KOPT-K1 (cell line): Measurements from ENCODE around the gene SERP1.
A peak's percentile ranks its signal among the peaks of the same experiment; 100 is the strongest.

Experiments
- H3K27ac ChIP-seq: fragments of 200-600 bp; sonication (generic); 2 replicates; pipeline ENCODE4 v1.5.1; 2016; ENCODE audit warnings: antibody characterized with exemption, mild to moderate bottlenecking, low read depth, low read length; ENCODE audit not compliant: poor library complexity, severe bottlenecking
- H3K36me3 ChIP-seq: fragments of 200-600 bp; sonication (generic); 2 replicates; pipeline ENCODE4 v1.5.1; 2017; ENCODE audit warnings: antibody characterized with exemption, mild to moderate bottlenecking, low read length, moderate library complexity; ENCODE audit not compliant: insufficient read depth
- H3K9me3 ChIP-seq: fragments of 200-600 bp; sonication (generic); 2 replicates; pipeline ENCODE4 v1.5.1; 2017; ENCODE audit warnings: antibody characterized with exemption, low read length, mild to moderate bottlenecking; ENCODE audit not compliant: insufficient read depth, poor library complexity, severe bottlenecking

SERP1 gene

GRCh38 chr3:150546226-150547044 lies at the start of gene SERP1, which contains the start of gene EIF2A:
Gene SERP1, minus strand, starts transcription at chr3:150546496. Its CDS starts 361 bp downstream, at chr3:150546135.
Gene EIF2A, plus strand, starts transcription at chr3:150546787. Its CDS starts 16 bp downstream, at chr3:150546803.
- Histone ChIP-seq H3K27ac (peak within 1 kb of the TSS; percentile 92), H3K36me3 (peaks cover 57% of the 10 kb centered on the region), H3K9me3 (no peaks in the 10 kb centered on the region)

- H3K36me3 ChIP-seq = no peaks in the 10 kb centered on the region
- no peaks in the 10 kb centered on the region for H3K9me3 ChIP-seq
- no peak overlapping the region for H3K27ac ChIP-seq
These were observed 47.9 kb upstream of the SERP1 start for GRCh38 chr3:150594150-150594549.

- Histone ChIP-seq H3K36me3 (peaks cover 23% of the 10 kb centered on the region), H3K9me3 (no peaks in the 10 kb centered on the region), H3K27ac (peak overlapping the region; percentile 77)
These were observed 43.5 kb upstream of the SERP1 start for GRCh38 chr3:150589759-150590158.

- H3K36me3 ChIP-seq = peaks cover 38% of the 10 kb centered on the region
- H3K9me3 ChIP-seq = no peaks in the 10 kb centered on the region
- peak overlapping the region; percentile 77 for H3K27ac ChIP-seq
These were observed 41.9 kb upstream of the SERP1 start for GRCh38 chr3:150588027-150588830.

GRCh38 chr3:150583028-150583427 lies 36.7 kb upstream of the SERP1 start:
- no peaks in the 10 kb centered on the region for H3K9me3 ChIP-seq
- no peak overlapping the region for H3K27ac ChIP-seq
- H3K36me3 ChIP-seq = peaks cover 87% of the 10 kb centered on the region

- H3K27ac ChIP-seq = no peak overlapping the region
- H3K9me3 ChIP-seq = no peaks in the 10 kb centered on the region
- peaks cover 91% of the 10 kb centered on the region for H3K36me3 ChIP-seq
These were observed 36.3 kb upstream of the SERP1 start for GRCh38 chr3:150582620-150583019.

GRCh38 chr3:150581174-150581573 lies 34.9 kb upstream of the SERP1 start:
- no peak overlapping the region for H3K27ac ChIP-seq
- H3K9me3 ChIP-seq = no peaks in the 10 kb centered on the region
- H3K36me3 ChIP-seq = peaks cover 95% of the 10 kb centered on the region

- peaks cover 94% of the 10 kb centered on the region for H3K36me3 ChIP-seq
- no peaks in the 10 kb centered on the region for H3K9me3 ChIP-seq
- no peak overlapping the region for H3K27ac ChIP-seq
These were observed 31.6 kb upstream of the SERP1 start for GRCh38 chr3:150577855-150578254.

- Histone ChIP-seq H3K36me3 (peaks cover 99% of the 10 kb centered on the region), H3K9me3 (no peaks in the 10 kb centered on the region), H3K27ac (no peak overlapping the region)
These were observed 21.0 kb upstream of the SERP1 start for GRCh38 chr3:150567328-150567727.

GRCh38 chr3:150564243-150564642 lies 17.9 kb upstream of the SERP1 start:
- peaks cover 97% of the 10 kb centered on the region for H3K36me3 ChIP-seq
- no peaks in the 10 kb centered on the region for H3K9me3 ChIP-seq
- no peak overlapping the region for H3K27ac ChIP-seq

- H3K36me3 ChIP-seq = peaks cover 97% of the 10 kb centered on the region
These were observed 11.4 kb upstream of the SERP1 start for GRCh38 chr3:150557725-150558124.

GRCh38 chr3:150556792-150557191 lies 10.5 kb upstream of the SERP1 start:
- no peak overlapping the region for H3K27ac ChIP-seq
- H3K36me3 ChIP-seq = peaks cover 97% of the 10 kb centered on the region
- H3K9me3 ChIP-seq = no peaks in the 10 kb centered on the region

More at GRCh38 chr3:150557725-150558124, 11.4 kb upstream of the SERP1 start:
- Histone ChIP-seq H3K9me3 (no peaks in the 10 kb centered on the region), H3K27ac (no peak overlapping the region)

GRCh38 chr3:150555859-150556436 lies 9.7 kb upstream of the SERP1 start:
- peaks cover 96% of the 10 kb centered on the region for H3K36me3 ChIP-seq
- H3K9me3 ChIP-seq = no peaks in the 10 kb centered on the region
- no peak overlapping the region for H3K27ac ChIP-seq

GRCh38 chr3:150547045-150547741 lies 897 bp upstream of the SERP1 start:
- Histone ChIP-seq H3K9me3 (no peaks in the 10 kb centered on the region), H3K36me3 (peaks cover 54% of the 10 kb centered on the region), H3K27ac (peak overlapping the region; percentile 92)
